ENCODE measurements around the gene SPPL3. TPM values are rescaled to one million over a fixed set of nuclear protein-coding genes. Genes with fewer than 3 reads are reported as not detected.
A peak's percentile ranks its signal among the peaks of the same experiment; 100 is the strongest.

Gene SPPL3
- total RNA-seq, 1 experiment from 2014 or later, result 39.7 TPM

GRCh38 chr12:120928864-120929652, 24.9 kb upstream of the SPPL3 start:
- Histone ChIP-seq H3K9me3 (ENCODE audit: control insufficient read depth in 1 of 2, insufficient read depth in 1 of 2, low read depth in 1 of 2, low read length in 2 of 2) (no peaks in the 10 kb centered on the region), H4K20me1 (ENCODE audit: insufficient read depth) (no peaks in the 10 kb centered on the region), H3K27ac (ENCODE audit: low read depth, low read length) (peak overlapping the region; percentile 99), H3K4me1 (ENCODE audit: control insufficient read depth in 1 of 2, insufficient read depth in 2 of 2, low read length in 2 of 2) (peaks cover 29 to 36% of the 10 kb centered on the region in 2 experiments), H3K79me2 (ENCODE audit: insufficient read depth, low read length) (no peaks in the 10 kb centered on the region), H3K9me2 (ENCODE audit: insufficient read depth) (no peaks in the 10 kb centered on the region), H2AFZ (ENCODE audit: low read depth, low read length, poor library complexity, severe bottlenecking) (peak overlapping the region; percentile 76), H3K27me3 (ENCODE audit: insufficient read depth, low read length) (no peaks in the 10 kb centered on the region), H3K4me2 (ENCODE audit: low read length) (peak overlapping the region; percentile 86), H3K4me3 (replicated peaks in 1 of 2; ENCODE audit: low read depth in 1 of 2, low read length in 2 of 2) (peak overlapping the region; percentile 49 to 57), H3K36me3 (ENCODE audit: control insufficient read depth in 1 of 2, insufficient read depth in 2 of 2, low read length in 2 of 2) (no peaks in the 10 kb centered on the region; a peak in 1 of 4 replicates), H3K9ac (ENCODE audit: low read length) (peak overlapping the region; percentile 59)
- intact Hi-C loops (cut with micrococcal nuclease), result no loop called here
- BruUV-seq (replicated peaks), result TSS peak; percentile 99
- peak; percentile 90 for DNase-seq (ENCODE audit: low read depth, low spot score)
- peak; percentile 69 for ATAC-seq
- ChIA-PET CTCF (no interaction called here), POLR2A (interaction anchor here (0.7 to 1.2 kb wide), 2 partner anchors 16 to 21 kb away, joined by 3 to 6 read pairs; no protein-coding TSS in a partner anchor), RAD21 (ENCODE audit: low non-redundant PET in 1 of 2, low total read pairs in 2 of 2, uncharacterized antibody in 2 of 2, unreplicated experiment in 2 of 2) (no interaction called here)
- TF ChIP-seq YY1 (IDR thresholded peaks at IDR 0.05; ENCODE audit: extremely low read depth, insufficient replicate concordance, low read depth, low read length) (peak; percentile 75), ZFX (IDR thresholded peaks at IDR 0.05) (no peak), CEBPB (IDR thresholded peaks at IDR 0.05; ENCODE audit: low read depth) (peak; percentile 61), ZNF274 (IDR thresholded peaks at IDR 0.05; ENCODE audit: low read depth, low read length) (no peak), FOSL1 (IDR thresholded peaks at IDR 0.05; ENCODE audit: low read depth) (0 out of 2 replicates have a peak, but pooled peaks have one; percentile 43), REST (IDR thresholded peaks at IDR 0.05; ENCODE audit: low read depth) (no peak), JUND (IDR thresholded peaks at IDR 0.05) (peak; percentile 66), ATF3 (IDR thresholded peaks at IDR 0.05) (no peak), POLR2AphosphoS5 (IDR thresholded peaks at IDR 0.05; ENCODE audit: low read depth, low read length) (peak; percentile 84), CTCF (IDR thresholded peaks at IDR 0.05 in 2 of 3, conservative IDR thresholded peaks at IDR 0.05 in 1 of 3; ENCODE audit: borderline replicate concordance in 1 of 3, insufficient read depth in 1 of 3, low read depth in 2 of 3, low read length in 2 of 3) (no peak), EGR1 (IDR thresholded peaks at IDR 0.05; ENCODE audit: low read depth) (peak; percentile 59; the same call in 1 of the 2 replicates), MAX (IDR thresholded peaks at IDR 0.05) (peak; percentile 70), CBX3 (IDR thresholded peaks at IDR 0.05; ENCODE audit: low read depth) (peak; percentile 81; the same call in 1 of the 2 replicates), RAD21 (IDR thresholded peaks at IDR 0.05; ENCODE audit: low read depth) (no peak; the same call in 1 of the 2 replicates), EZH2 (IDR thresholded peaks at IDR 0.05) (no peak), ZBTB33 (IDR thresholded peaks at IDR 0.05; ENCODE audit: extremely low read depth, insufficient replicate concordance, low read length) (peak; percentile 41), EZH2phosphoT487 (IDR thresholded peaks at IDR 0.05; ENCODE audit: borderline replicate concordance) (no peak), ELF1 (IDR thresholded peaks at IDR 0.05; ENCODE audit: borderline replicate concordance, low read depth) (no peak)

All from HCT116 (cell line).